Skeletal muscle tissue (tissue), 4 donors: ENCODE results near the gene SYCE1L. TPM values are rescaled to one million over a fixed set of nuclear protein-coding genes. Genes with fewer than 3 reads are reported as not detected.
"Not testable (repeated sequence)": the region's sequence is repeated elsewhere in the genome, so short reads cannot be mapped to it uniquely, and the experiment has no call there.

Source experiments
- H3K27ac ChIP-seq: one replicate; pipeline ENCODE4 v1.7.0; 2013; ENCODE audit warnings: mild to moderate bottlenecking, low read depth, low read length, inconsistent platforms
- H3K27me3 ChIP-seq, 3 donors: one replicate each; pipeline ENCODE4 v1.7.0; 2013; ENCODE audit warnings: low read length in 3 of 3; ENCODE audit not compliant: control insufficient read depth in 3 of 3, insufficient read depth in 3 of 3
- H3K36me3 ChIP-seq, 3 donors: one replicate each; pipeline ENCODE4 v1.7.0; 2013; ENCODE audit warnings: low read length in 3 of 3; ENCODE audit not compliant: control insufficient read depth in 3 of 3, insufficient read depth in 3 of 3
- H3K4me1 ChIP-seq, 3 donors: one replicate each; pipeline ENCODE4 v1.7.0; 2013; ENCODE audit warnings: low read length in 3 of 3, mild to moderate bottlenecking in 3 of 3; ENCODE audit not compliant: control insufficient read depth in 3 of 3, insufficient read depth in 3 of 3
- H3K4me3 ChIP-seq, 3 donors: one replicate each; pipeline ENCODE4 v1.7.0; 2013; ENCODE audit warnings: low read length in 3 of 3
- H3K9ac ChIP-seq, 3 donors: one replicate each; pipeline ENCODE4 v1.7.0; 2013; ENCODE audit warnings: low read length in 3 of 3, mild to moderate bottlenecking in 3 of 3, moderate library complexity in 2 of 3, low read depth in 1 of 3
- H3K9me3 ChIP-seq, 3 donors: one replicate each; pipeline ENCODE4 v1.7.0; 2013; ENCODE audit warnings: low read length in 3 of 3; ENCODE audit not compliant: control insufficient read depth in 3 of 3
- total RNA-seq: library from RNA; depleted of rRNA; stranded (reverse); fragments of >200 nt; gene quantifications from one replicate; pipeline ENCODE4 v1.2.3, GENCODE V29; 2014
- donor health status: Osteomylitis.

The SYCE1L gene, protein sequence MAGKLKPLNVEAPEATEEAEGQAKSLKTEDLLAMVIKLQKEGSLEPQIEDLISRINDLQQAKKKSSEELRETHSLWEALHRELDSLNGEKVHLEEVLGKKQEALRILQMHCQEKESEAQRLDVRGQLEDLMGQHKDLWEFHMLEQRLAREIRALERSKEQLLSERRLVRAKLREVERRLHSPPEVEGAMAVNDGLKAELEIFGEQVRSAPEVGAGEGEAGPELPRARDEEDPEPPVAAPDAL
- total RNA-seq: 0.52 TPM

GRCh38 chr16:77199211-77199610 lies at the start of gene SYCE1L:
SYCE1L (plus strand) TSS chr16:77199408; CDS start chr16:77199452, 44 bp downstream.
- Histone ChIP-seq H3K4me3 (no peak within 1 kb of the TSS), H3K9ac (no peak within 1 kb of the TSS), H3K9me3 (no peaks in the 10 kb centered on the region), H3K27me3 (no peaks in the 10 kb centered on the region), H3K27ac (no peak within 1 kb of the TSS), H3K4me1 (no peaks in the 10 kb centered on the region), H3K36me3 (peaks cover 36 to 45% (median 37%) of the 10 kb centered on the region in 3 donors)

GRCh38 chr16:77157346-77158058 lies 41.7 kb upstream of the SYCE1L start:
- Histone ChIP-seq H3K36me3 (no peaks in the 10 kb centered on the region), H3K4me3 (no peak overlapping the region), H3K27ac (no peak overlapping the region), H3K9me3 (no peaks in the 10 kb centered on the region), H3K9ac (no peak overlapping the region), H3K27me3 (peaks cover 0 to 4% (median 0%) of the 10 kb centered on the region in 3 donors), H3K4me1 (no peaks in the 10 kb centered on the region)

GRCh38 chr16:77158293-77158692 lies 40.9 kb upstream of the SYCE1L start:
- Histone ChIP-seq H3K27me3 (peaks cover 0 to 4% (median 0%) of the 10 kb centered on the region in 3 donors), H3K4me3 (no peak overlapping the region), H3K4me1 (no peaks in the 10 kb centered on the region), H3K9ac (no peak overlapping the region), H3K9me3 (no peaks in the 10 kb centered on the region), H3K36me3 (no peaks in the 10 kb centered on the region), H3K27ac (no peak overlapping the region)

DNA sequence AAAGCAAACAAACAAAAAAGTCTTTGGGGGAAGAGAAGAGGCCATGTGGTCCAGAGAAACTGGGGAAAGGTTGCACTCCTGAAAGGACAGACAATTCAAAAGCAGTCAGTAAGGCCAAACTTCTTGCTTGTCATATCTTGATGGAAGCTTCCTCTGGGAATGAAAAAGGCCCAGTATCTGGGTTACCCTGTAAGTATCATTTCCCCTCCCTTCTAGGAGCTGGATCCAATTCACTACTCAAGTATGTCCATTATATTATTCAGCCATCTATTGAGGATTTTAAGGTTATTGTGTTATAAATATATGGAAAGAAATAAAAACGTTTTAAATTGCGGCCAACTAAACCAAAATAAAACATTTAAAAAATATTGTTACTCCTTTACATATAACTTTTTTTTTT lies 34.2 kb upstream of the SYCE1L start:
- Histone ChIP-seq H3K9me3 (no peaks in the 10 kb centered on the region), H3K4me1 (no peaks in the 10 kb centered on the region), H3K27ac (no peak overlapping the region), H3K4me3 (no peak overlapping the region), H3K9ac (no peak overlapping the region), H3K36me3 (no peaks in the 10 kb centered on the region), H3K27me3 (peaks cover 0 to 3% (median 3%) of the 10 kb centered on the region in 3 donors)

GRCh38 chr16:77165536-77166236 lies 33.5 kb upstream of the SYCE1L start:
- not testable (repeated sequence) for H3K4me3 ChIP-seq, H3K27me3 ChIP-seq, H3K9me3 ChIP-seq, H3K9ac ChIP-seq, H3K36me3 ChIP-seq, H3K4me1 ChIP-seq, H3K27ac ChIP-seq

GRCh38 chr16:77166726-77167125 lies 32.5 kb upstream of the SYCE1L start:
- Histone ChIP-seq H3K27me3 (peaks cover 5 to 7% (median 6%) of the 10 kb centered on the region in 3 donors), H3K9ac (no peak overlapping the region), H3K9me3 (no peaks in the 10 kb centered on the region), H3K4me1 (no peaks in the 10 kb centered on the region), H3K27ac (no peak overlapping the region), H3K36me3 (no peaks in the 10 kb centered on the region), H3K4me3 (no peak overlapping the region)

GRCh38 chr16:77168901-77169300 lies 30.3 kb upstream of the SYCE1L start:
- no peaks in the 10 kb centered on the region for H3K4me1 ChIP-seq
- H3K27me3 ChIP-seq: peaks cover 5 to 7% (median 6%) of the 10 kb centered on the region in 3 donors
- no peaks in the 10 kb centered on the region for H3K36me3 ChIP-seq
- no peak overlapping the region for H3K9ac ChIP-seq
- no peak overlapping the region for H3K4me3 ChIP-seq
- no peaks in the 10 kb centered on the region for H3K9me3 ChIP-seq
- no peak overlapping the region for H3K27ac ChIP-seq

GRCh38 chr16:77169650-77170236 lies 29.5 kb upstream of the SYCE1L start:
- peaks cover 5 to 7% (median 6%) of the 10 kb centered on the region in 3 donors for H3K27me3 ChIP-seq
- no peaks in the 10 kb centered on the region for H3K9me3 ChIP-seq
- no peaks in the 10 kb centered on the region for H3K4me1 ChIP-seq
- no peaks in the 10 kb centered on the region for H3K36me3 ChIP-seq
- H3K27ac ChIP-seq: no peak overlapping the region
- no peak overlapping the region for H3K9ac ChIP-seq
- no peak overlapping the region for H3K4me3 ChIP-seq

GRCh38 chr16:77170805-77171204 lies 28.4 kb upstream of the SYCE1L start:
- no peak overlapping the region for H3K9ac ChIP-seq
- H3K4me3 ChIP-seq: no peak overlapping the region
- no peaks in the 10 kb centered on the region for H3K9me3 ChIP-seq
- H3K36me3 ChIP-seq: no peaks in the 10 kb centered on the region
- H3K4me1 ChIP-seq: no peaks in the 10 kb centered on the region
- H3K27me3 ChIP-seq: peaks cover 5 to 7% (median 6%) of the 10 kb centered on the region in 3 donors
- H3K27ac ChIP-seq: no peak overlapping the region
